Natural killer cell (primary cell): ENCODE data around the gene TRAT1. TPM values are rescaled to one million over a fixed set of nuclear protein-coding genes. Genes with fewer than 3 reads are reported as not detected.

ENCODE experiments used
- ATAC-seq, 3 donors: fragments of 150-1000 bp in 2 of 3; fragments of 200-7000 bp in 1 of 3; cut with Tn5 transposase; 1 replicate in 1 of 3; 2 replicates in 2 of 3; pipeline ENCODE4 v1.10.0; 2021; ENCODE audit warnings: mild to moderate bottlenecking in 2 of 3, moderate library complexity in 2 of 3
- DNase-seq, 2 donors: peaks; one replicate each; pipeline versions ENCODE4 v3.0.0 to v3.0.0-alpha.2; 2013 to 2021; ENCODE audit warnings: mixed read lengths in 1 of 2
- H3K27ac ChIP-seq: one replicate; pipeline ENCODE4 v1.5.1; 2013; ENCODE audit warnings: mild to moderate bottlenecking, low read length
- H3K27me3 ChIP-seq: one replicate; pipeline ENCODE4 v1.6.1; 2013; ENCODE audit warnings: low read length; ENCODE audit not compliant: control insufficient read depth, insufficient read depth
- H3K36me3 ChIP-seq: one replicate; pipeline ENCODE4 v1.6.1; 2013; ENCODE audit warnings: low read length; ENCODE audit not compliant: control insufficient read depth, insufficient read depth
- H3K4me1 ChIP-seq: one replicate; pipeline ENCODE4 v1.6.1; 2013; ENCODE audit warnings: low read length; ENCODE audit not compliant: control insufficient read depth, insufficient read depth
- H3K4me3 ChIP-seq: one replicate; pipeline ENCODE4 v1.5.1; 2013; ENCODE audit warnings: low read length
- H3K9me3 ChIP-seq: one replicate; pipeline ENCODE4 v1.6.1; 2013; ENCODE audit warnings: low read length; ENCODE audit not compliant: control insufficient read depth, insufficient read depth
- H3K27ac Mint-ChIP-seq, 2 donors: one replicate each; pipeline ENCODE4 v1.8.0; 2022; ENCODE audit warnings: mild to moderate bottlenecking in 2 of 2, mixed read lengths in 2 of 2, moderate library complexity in 1 of 2
- H3K27me3 Mint-ChIP-seq, 2 donors: one replicate each; pipeline ENCODE4 v1.8.0; 2022; ENCODE audit warnings: low read depth in 2 of 2, mixed read lengths in 2 of 2
- H3K36me3 Mint-ChIP-seq: one replicate; pipeline ENCODE4 v1.8.0; 2022; ENCODE audit warnings: mixed read lengths
- H3K4me1 Mint-ChIP-seq, 2 donors: one replicate each; pipeline ENCODE4 v1.8.0; 2022; ENCODE audit warnings: mixed read lengths in 2 of 2
- H3K4me3 Mint-ChIP-seq: one replicate; pipeline ENCODE4 v1.8.0; 2022; ENCODE audit warnings: mild to moderate bottlenecking, moderate library complexity, mixed read lengths
- H3K9me3 Mint-ChIP-seq, 2 donors: one replicate each; pipeline ENCODE4 v1.8.0; 2022; ENCODE audit warnings: mixed read lengths in 2 of 2
- WGBS: methylation state at CpG from one replicate; pipeline ENCODE4 v1.1.7; 2013; ENCODE audit warnings: missing lambda C conversion rate; ENCODE audit not compliant: insufficient coverage; 5-methylcytosine and 5-hydroxymethylcytosine counted together
- intact Hi-C: fragments of 100-400 bp; cut with micrococcal nuclease; formaldehyde crosslinking; loops from one replicate; pipeline ENCODE4 v1.14.2; 2022
- total RNA-seq, 4 donors: library from RNA; stranded (reverse); fragments of 120-200 nt in 1 of 4; gene quantifications; one replicate each; pipeline versions ENCODE4 v1.2.3 to v1.2.4, GENCODE V29; 2013 to 2022
- TF ChIP-seq, protein P1 (sequence below): fragments of 200-600 bp; IDR thresholded peaks from one replicate; pipeline ENCODE4 v1.8.0; 2022; ENCODE audit warnings: antibody characterized with exemption

The TRAT1 gene
- total RNA-seq, 3 donors from 2014 or later (not counting 1 experiment from before 2014, with no cell fraction given) = 1.6 to 9.1 (median 2.4) TPM

DNA sequence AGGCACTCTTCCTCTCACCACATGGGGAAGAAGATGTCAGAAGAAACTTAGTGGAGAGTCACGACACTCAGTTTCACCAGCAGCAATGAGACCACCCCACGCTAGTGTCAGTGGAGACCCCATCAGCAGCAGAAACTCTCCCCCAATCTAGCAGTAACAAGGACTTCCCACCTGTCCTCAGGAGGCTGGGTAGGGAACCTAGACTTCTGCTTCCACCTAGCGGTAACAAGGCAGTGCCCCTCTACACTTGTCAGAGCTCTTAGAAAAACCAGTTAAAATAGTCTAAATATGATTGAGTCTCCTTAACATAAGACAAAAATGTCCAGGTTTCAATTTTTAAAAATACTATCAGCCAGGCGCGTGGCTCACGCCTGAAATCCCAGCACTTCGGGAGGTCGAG is 57.3 kb downstream of the TRAT1 start:
- no peak overlapping the region for H3K27ac Mint-ChIP-seq
- no peak for DNase-seq

DNA sequence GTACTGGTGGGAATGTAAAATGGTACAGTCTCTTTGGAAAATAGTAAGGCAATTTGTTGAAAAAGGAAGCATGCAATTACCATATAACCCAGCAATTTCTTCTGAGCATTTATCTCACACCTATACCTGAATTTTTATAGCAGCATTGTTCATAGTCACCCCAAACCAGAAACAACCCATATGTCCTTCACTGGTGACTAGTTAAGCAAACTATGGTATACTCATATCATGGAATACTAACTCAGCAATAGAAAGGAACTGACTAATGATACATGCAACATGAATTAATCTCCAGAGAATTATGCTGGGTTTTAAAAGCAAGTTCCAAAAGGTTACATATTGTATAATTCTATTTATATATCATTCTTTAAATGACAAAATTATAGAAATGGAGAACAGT is 60.2 kb downstream of the TRAT1 start:
- Histone ChIP-seq H3K4me3 (no peak overlapping the region), H3K4me1 (no peaks in the 10 kb centered on the region), H3K27me3 (no peaks in the 10 kb centered on the region), H3K36me3 (no peaks in the 10 kb centered on the region), H3K9me3 (no peaks in the 10 kb centered on the region), H3K27ac (no peak overlapping the region)
- no peaks in the 10 kb centered on the region for H3K9me3 Mint-ChIP-seq
- no peak overlapping the region for H3K4me3 Mint-ChIP-seq
- intact Hi-C loops = no loop called here
- no peaks in the 10 kb centered on the region for H3K4me1 Mint-ChIP-seq
- TF ChIP-seq, protein P1, sequence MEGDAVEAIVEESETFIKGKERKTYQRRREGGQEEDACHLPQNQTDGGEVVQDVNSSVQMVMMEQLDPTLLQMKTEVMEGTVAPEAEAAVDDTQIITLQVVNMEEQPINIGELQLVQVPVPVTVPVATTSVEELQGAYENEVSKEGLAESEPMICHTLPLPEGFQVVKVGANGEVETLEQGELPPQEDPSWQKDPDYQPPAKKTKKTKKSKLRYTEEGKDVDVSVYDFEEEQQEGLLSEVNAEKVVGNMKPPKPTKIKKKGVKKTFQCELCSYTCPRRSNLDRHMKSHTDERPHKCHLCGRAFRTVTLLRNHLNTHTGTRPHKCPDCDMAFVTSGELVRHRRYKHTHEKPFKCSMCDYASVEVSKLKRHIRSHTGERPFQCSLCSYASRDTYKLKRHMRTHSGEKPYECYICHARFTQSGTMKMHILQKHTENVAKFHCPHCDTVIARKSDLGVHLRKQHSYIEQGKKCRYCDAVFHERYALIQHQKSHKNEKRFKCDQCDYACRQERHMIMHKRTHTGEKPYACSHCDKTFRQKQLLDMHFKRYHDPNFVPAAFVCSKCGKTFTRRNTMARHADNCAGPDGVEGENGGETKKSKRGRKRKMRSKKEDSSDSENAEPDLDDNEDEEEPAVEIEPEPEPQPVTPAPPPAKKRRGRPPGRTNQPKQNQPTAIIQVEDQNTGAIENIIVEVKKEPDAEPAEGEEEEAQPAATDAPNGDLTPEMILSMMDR = no peak
- H3K27ac Mint-ChIP-seq = no peak overlapping the region
- peaks cover 8 to 11% of the 10 kb centered on the region in 2 donors for H3K27me3 Mint-ChIP-seq
- no peak for DNase-seq
- no peaks in the 10 kb centered on the region for H3K36me3 Mint-ChIP-seq
- no peak for ATAC-seq

More for the DNA sequence above, 57.3 kb downstream of the TRAT1 start:
- H3K36me3 Mint-ChIP-seq = no peaks in the 10 kb centered on the region
- WGBS = 81% methylated on average over 8 of the region's 8 CpGs
- no peaks in the 10 kb centered on the region for H3K9me3 ChIP-seq
- H3K4me3 ChIP-seq = no peak overlapping the region
- no peaks in the 10 kb centered on the region for H3K9me3 Mint-ChIP-seq
- peaks cover 7 to 11% of the 10 kb centered on the region in 2 donors for H3K27me3 Mint-ChIP-seq
- H3K4me1 Mint-ChIP-seq = no peaks in the 10 kb centered on the region
- intact Hi-C loops = no loop called here
- ATAC-seq = no peak
- TF ChIP-seq, protein P1 = no peak
- no peaks in the 10 kb centered on the region for H3K4me1 ChIP-seq
- no peak overlapping the region for H3K27ac ChIP-seq
- H3K4me3 Mint-ChIP-seq = no peak overlapping the region
- no peaks in the 10 kb centered on the region for H3K27me3 ChIP-seq
- H3K36me3 ChIP-seq = no peaks in the 10 kb centered on the region

DNA sequence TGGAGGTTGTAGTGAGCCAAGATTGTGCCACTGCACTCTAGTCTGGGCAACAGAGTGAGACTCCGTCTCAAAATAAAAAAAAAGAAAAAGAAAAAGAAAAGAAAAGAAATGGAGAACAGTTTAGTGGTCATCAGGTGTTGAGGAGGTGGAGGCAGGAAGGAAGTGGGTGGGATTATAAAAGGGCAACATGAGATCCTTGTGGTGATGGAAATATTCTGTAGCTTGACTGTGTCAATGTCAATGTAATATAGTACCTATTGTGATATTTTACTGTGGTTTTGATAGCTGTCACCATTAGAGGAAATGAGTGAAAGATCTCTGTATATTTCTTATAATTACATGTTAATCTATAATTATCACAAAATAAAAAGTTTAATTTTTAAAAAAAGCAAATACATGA is 60.8 kb downstream of the TRAT1 start:
- no peak overlapping the region for H3K27ac Mint-ChIP-seq
- H3K9me3 ChIP-seq = no peaks in the 10 kb centered on the region
- H3K4me3 Mint-ChIP-seq = no peak overlapping the region
- DNase-seq (no peak), ATAC-seq (no peak)
- H3K4me1 Mint-ChIP-seq = no peaks in the 10 kb centered on the region
- no peak overlapping the region for H3K27ac ChIP-seq
- TF ChIP-seq, protein P1 = no peak
- H3K9me3 Mint-ChIP-seq = no peaks in the 10 kb centered on the region
- no peak overlapping the region for H3K4me3 ChIP-seq
- 0% methylated on average over 1 of the region's 1 CpG for WGBS
- H3K27me3 ChIP-seq = no peaks in the 10 kb centered on the region
- intact Hi-C loops = no loop called here
- no peaks in the 10 kb centered on the region for H3K36me3 ChIP-seq
- H3K36me3 Mint-ChIP-seq = no peaks in the 10 kb centered on the region
- no peaks in the 10 kb centered on the region for H3K4me1 ChIP-seq
- peaks cover 7 to 10% of the 10 kb centered on the region in 2 donors for H3K27me3 Mint-ChIP-seq

DNA sequence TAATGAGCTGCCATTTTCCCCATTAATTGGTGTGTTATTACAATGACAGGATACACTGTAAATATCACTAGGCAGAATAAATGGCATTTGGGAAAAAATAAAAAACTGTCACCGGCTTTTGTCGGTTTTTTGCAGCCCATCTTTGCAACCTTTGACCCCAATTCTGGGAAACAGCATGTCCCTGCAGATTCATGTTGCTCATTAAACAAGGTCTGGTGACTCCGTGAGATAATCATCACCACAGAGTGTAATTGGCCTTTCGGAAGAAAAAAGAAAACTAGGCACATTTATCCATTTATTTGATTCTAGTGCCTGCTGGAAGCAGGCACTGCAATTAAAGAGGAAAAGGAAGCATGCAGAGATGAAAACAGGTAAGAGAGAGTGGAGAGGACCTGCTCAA is 64.5 kb downstream of the TRAT1 start:
- WGBS = 97% methylated on average over 4 of the region's 4 CpGs
- TF ChIP-seq, protein P1 = no peak
- Histone ChIP-seq H3K4me1 (no peaks in the 10 kb centered on the region), H3K9me3 (no peaks in the 10 kb centered on the region), H3K27ac (no peak overlapping the region), H3K4me3 (no peak overlapping the region), H3K36me3 (no peaks in the 10 kb centered on the region), H3K27me3 (no peaks in the 10 kb centered on the region)
- Mint-ChIP-seq H3K4me3 (no peak overlapping the region), H3K36me3 (no peaks in the 10 kb centered on the region), H3K9me3 (no peaks in the 10 kb centered on the region), H3K27ac (no peak overlapping the region), H3K4me1 (no peaks in the 10 kb centered on the region), H3K27me3 (peaks cover 3 to 7% of the 10 kb centered on the region in 2 donors)
- intact Hi-C loops = no loop called here
- DNase-seq (no peak), ATAC-seq (no peak)
